Fibroblast of pulmonary artery (primary cell): ENCODE data around the gene CBX1.
"Not testable (repeated sequence)": the region's sequence is repeated elsewhere in the genome, so short reads cannot be mapped to it uniquely, and the experiment has no call there.

ENCODE experiments used
- DNase-seq: peaks from one replicate; pipeline ENCODE4 v3.0.0-alpha.2; 2010; ENCODE audit warnings: low read depth
- H3K4me3 ChIP-seq: replicated peaks from 2 replicates; pipeline ENCODE4 v1.5.1; 2011; ENCODE audit warnings: low read depth, mild to moderate bottlenecking, control low read depth, low read length, moderate library complexity
- CTCF ChIP-seq: IDR thresholded peaks from 2 replicates; pipeline ENCODE4 v1.5.1; 2011; ENCODE audit warnings: mild to moderate bottlenecking, control low read depth, low read length, inconsistent platforms; ENCODE audit errors: missing control alignments

CBX1 gene

GRCh38 chr17:48036693-48037035, 64.6 kb downstream of the CBX1 start:
- H3K4me3 ChIP-seq: peak overlapping the region; percentile 65
- no peak for TF ChIP-seq CTCF
- no peak for DNase-seq

GRCh38 chr17:48034734-48035133, 66.5 kb downstream of the CBX1 start:
- H3K4me3 ChIP-seq, DNase-seq: not testable (repeated sequence)

GRCh38 chr17:48031966-48032365, 69.3 kb downstream of the CBX1 start:
- no peak overlapping the region for H3K4me3 ChIP-seq
- no peak for TF ChIP-seq CTCF
- DNase-seq: no peak

GRCh38 chr17:48030531-48030930, 70.7 kb downstream of the CBX1 start:
- DNase-seq: no peak
- no peak for TF ChIP-seq CTCF

GRCh38 chr17:48028736-48029135, 72.5 kb downstream of the CBX1 start:
- TF ChIP-seq CTCF: no peak
- DNase-seq: no peak
- H3K4me3 ChIP-seq: no peak overlapping the region

More at GRCh38 chr17:48030531-48030930, 70.7 kb downstream of the CBX1 start:
- H3K4me3 ChIP-seq: no peak overlapping the region

GRCh38 chr17:48027322-48027981, 73.8 kb downstream of the CBX1 start:
- DNase-seq: no peak
- TF ChIP-seq CTCF: no peak
- no peak overlapping the region for H3K4me3 ChIP-seq

- TF ChIP-seq CTCF: peak; percentile 89
- H3K4me3 ChIP-seq: no peak overlapping the region
- DNase-seq: peak; percentile 92
Observed at GRCh38 chr17:48026502-48027321, 74.6 kb downstream of the CBX1 start.
